GM21723 (cell line): ENCODE results near the gene OLFM2.

Experiments used
- ATAC-seq: cut with Tn5 transposase; IDR thresholded peaks from one replicate; pipeline ENCODE4 v1.9.1; 2021; ENCODE audit warnings: mild to moderate bottlenecking, moderate library complexity; ENCODE audit not compliant: unreplicated experiment

The OLFM2 gene

DNA sequence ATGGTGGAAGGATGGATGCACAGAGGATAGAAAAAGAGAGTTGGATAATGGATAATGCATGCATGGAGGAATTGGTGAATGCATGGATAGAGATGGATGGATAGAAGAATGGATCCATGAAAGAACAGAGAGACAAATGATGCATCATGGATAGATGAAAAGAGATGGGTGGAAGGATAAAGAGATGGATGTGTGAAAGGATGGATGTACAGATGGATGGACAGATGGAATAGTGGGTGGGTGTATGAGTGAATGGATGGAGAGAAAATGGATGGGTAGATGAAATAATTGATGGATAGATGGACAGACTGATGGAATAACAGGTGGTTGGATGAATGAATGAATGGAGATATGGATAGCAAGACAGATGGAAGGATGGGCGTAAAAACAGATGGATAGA, 25.7 kb downstream of the OLFM2 start:
- no peak for ATAC-seq

DNA sequence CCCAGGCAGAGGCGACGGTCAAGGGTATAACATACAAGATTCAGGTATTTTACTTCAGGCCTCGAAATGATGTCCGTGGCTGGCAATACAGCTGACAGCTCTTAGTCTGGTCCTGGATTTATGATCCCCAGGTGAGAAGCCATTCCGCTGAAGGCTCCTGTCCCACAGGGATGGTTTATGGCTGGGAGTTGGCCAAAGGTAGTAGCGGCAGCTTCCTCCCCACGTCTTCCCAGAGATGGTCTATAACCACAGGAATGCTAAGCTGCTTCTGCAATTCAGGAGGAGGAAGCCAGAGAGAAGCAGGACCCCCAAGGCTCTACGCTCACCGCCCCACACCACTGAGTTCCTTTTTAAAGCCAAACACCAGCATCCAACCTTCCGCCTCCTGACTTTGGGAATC, 27.1 kb downstream of the OLFM2 start:
- ATAC-seq = no peak

DNA sequence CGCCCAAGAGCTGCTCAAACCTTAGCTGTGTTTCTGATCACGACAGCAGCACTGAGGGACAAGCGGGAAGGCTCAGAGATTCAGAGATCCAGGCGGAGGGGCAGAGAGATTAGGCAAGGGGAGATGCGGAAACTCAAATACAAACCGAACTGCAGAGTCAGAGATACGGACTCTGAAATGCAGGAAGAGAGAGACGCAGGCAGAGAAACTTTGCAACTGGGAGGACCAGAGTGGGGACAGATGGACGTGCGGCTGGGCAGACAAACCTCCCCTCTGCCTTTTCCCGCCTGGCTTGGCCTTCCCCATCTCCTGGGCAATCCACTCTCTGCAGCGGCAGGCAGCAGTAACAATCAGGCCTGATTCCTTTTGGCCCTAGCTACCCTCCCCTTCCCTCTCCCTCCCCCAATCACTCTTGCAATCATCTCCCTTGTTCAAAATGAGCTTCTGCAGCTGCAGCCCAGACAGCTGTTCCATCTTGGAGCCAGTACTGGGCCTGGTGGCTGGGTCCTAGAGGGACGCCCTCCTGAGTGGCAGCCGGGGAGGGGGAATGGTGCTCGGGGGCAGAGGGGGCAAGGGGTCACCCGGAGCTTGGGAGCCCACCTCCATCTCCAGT, 29.7 kb downstream of the OLFM2 start:
- ATAC-seq = no peak

DNA sequence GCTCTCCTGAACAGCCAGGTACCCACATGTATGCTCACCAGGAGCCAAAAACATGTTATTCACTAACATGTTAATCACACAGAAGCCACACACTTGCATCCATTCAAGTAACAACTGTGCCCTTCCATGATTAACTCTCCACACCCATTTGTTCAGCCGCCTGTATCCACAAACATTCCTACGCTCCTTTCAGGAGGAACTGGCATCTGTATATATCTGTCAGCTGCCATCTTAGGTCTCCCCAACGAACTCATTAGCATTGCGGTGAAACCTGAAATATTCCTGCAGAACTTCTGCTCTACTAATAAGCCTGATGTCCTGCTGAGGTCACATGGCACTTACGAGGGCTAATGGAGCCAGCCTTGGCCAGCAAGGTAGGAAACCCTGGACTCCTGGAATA, 33.0 kb downstream of the OLFM2 start:
- no peak for ATAC-seq

DNA sequence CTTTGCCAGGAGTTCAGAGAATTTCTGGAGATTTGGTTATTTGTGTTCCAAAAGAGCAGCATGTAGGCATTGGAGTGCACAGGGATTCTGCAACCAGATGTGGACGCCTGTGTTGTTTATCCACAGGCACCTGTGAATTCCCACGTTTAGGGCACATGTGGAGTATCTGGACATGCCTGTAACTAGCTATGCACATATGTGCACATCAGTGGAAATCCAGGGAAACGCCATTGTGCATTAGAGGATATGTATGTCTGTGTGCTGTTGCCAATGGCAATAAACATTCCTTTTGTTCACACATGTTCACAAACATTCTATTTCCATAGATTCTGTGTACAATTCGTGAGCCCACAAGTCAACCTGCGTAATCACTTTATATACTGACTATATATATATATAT, 34.7 kb downstream of the OLFM2 start:
- no peak for ATAC-seq

DNA sequence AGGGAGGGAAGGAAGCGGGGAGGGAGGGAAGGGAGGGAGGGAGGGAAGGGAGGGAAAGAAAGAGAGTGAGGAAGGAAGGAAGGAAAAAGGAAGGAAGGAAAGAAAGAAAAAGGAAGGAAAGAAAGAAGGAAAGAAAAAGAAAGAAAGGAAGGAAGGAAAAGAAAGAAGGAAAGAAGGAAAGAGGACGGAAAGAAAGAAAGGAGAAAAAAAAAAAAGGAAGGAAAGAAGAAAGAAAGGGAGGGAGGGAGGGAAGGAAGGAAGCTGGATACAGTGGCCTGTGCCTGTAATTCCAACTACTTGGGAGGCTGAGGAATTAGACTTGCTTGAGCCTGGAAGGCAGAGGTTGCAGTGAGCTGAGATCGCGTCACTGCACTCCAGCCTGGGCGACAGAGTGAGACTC, 35.3 kb downstream of the OLFM2 start:
- no peak for ATAC-seq

DNA sequence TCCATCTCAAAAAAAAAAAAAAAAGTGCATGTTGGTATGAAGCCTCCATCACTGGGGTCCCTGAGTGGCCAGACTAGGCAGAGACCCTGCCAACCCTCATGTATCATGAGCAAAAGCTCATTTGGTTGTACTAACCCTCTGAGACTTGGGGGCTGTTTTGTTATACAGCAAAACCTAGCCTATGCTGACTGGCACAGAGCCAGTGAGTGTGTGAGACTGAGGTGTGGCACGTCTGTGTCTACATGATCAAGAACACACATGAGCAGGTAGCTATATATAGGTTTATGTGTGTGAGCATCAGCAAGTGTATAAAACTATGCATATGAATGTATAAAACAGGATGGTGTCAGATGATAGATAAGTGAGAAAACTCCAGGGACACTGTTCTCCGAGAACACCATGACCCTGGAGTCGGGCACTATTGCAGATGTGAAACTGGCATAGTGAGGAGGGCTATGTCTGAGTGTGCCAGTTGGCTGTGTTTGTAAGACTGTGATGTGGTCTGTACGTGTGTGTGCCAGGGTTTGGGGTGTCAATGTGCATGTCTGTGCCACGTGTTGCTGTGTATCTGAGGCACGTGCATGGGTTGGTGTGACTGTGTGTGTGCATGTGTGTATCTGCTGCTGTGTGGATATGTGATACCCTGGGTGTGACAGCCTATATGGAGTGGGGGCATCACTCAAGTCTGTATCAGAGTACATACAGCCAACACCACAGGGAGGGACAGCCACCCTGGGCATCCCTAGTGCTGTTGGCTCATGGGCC, 44.5 kb downstream of the OLFM2 start:
- ATAC-seq = no peak

DNA sequence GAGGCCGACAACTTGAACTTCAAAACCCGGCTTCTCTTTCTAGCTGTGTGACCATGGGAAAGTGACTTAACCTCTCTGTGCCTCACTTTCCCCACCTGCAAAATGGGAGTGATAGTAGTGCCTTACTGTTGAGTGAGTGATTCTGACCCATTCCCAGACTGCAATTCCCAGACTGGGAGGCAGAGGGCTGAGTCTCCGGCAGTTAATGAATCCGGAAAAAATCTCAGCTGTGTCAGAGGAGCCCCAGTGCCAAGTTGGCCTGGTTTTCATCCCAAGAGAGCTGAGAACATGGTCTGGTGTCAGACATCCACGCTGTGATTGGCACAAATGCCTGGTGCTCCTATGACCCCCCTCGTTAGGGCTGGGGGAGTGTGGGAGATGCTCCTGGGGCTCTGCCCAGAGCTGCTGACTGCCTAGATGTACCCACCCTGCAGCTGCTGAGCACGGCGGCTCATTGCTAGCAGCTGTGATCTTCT, 51.2 kb downstream of the OLFM2 start:
- no peak for ATAC-seq

DNA sequence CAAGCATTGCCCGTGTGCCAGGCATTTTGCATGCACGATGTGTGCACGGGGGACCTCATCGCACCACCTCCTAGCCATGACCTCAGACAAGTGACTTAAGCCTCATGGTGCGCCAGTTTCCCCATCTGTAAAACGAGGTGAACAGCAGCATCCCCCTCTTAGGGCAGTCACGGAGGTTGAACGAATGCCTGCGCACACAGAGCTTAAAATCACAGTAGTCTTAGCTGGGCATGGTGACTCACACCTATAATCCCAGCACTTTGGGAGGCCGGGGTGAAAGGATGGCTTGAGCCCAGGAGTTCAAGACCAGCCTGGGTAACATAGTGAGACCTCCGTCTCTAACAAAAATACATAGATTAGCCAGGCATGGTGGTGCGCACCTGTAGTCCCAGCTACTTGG, 52.6 kb downstream of the OLFM2 start:
- ATAC-seq = no peak

DNA sequence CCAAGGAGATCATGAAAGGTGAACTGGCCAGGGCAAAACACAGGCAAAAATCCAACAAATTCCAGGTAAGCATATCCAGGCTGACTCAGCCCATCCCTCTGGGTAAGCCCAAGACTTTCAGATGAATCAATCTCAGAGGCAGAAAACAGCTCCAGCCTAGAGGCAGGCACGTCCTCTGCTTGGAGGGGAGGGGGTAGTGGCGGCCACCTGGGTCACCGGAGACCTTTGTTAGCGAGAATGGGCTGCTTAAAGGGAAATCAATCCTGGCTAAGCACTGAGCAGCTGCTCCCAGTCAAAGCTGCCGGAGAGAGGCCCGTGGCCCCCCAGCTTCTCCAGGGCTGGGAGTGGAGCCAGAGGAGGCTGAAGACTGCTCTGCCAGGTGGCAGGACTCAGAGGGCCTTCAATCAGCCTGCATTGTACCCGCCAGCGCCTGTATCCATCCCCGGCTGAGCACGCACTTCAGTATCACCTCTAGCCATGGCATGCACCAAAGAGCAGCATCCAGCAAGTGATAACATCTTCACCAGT, 53.0 kb downstream of the OLFM2 start:
- ATAC-seq = no peak

DNA sequence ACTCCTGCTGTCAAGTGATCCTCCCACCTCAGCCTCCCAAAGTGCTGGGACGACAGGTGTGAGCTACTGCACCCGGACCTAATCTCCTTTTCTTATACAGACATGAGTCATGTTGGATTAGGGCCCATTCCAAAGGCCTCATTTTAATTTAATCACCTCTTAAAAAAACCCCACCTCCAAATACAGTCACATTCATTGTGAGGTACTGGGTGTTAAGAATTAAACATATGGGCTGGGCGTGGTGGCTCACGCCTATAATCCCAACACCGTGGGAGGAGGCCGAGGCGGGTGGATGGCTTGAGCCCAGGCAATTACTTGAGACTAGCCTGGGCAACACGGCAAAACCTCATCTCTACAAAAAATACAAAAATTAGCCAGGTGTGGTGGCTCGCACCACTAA, 54.6 kb downstream of the OLFM2 start:
- ATAC-seq = no peak

DNA sequence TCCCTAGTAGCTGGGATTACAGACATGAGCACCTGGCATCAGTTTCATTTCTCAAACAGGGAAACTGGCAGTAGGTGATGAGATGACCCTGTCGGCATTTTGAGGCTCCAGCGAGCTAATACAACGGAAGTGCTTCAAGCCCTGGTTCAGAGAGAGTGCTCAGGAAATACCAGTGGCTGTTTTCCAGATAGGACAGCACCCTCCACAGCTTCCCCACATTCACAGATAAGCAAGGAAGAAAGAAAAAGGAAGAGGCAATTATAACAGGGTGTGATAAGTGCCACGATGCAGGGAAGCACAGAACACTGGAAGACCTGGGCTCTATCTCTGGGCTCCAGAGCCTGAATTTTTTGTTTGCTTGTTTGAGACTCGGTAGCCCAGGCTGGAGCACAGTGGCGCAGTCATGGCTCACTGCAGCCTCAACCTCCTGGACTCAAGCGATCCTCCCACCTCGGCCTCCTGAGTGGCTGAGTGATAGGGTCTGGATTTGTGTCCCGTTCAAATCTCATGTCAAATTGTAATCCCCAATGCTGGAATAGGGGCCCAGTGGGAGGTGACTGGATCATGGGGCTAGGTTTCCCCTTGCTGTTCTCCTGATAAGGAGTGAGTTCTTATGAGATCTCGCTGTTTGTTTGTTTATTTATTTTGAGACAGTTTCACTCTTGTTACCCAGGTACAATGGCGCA, 57.7 kb downstream of the OLFM2 start:
- no peak for ATAC-seq

DNA sequence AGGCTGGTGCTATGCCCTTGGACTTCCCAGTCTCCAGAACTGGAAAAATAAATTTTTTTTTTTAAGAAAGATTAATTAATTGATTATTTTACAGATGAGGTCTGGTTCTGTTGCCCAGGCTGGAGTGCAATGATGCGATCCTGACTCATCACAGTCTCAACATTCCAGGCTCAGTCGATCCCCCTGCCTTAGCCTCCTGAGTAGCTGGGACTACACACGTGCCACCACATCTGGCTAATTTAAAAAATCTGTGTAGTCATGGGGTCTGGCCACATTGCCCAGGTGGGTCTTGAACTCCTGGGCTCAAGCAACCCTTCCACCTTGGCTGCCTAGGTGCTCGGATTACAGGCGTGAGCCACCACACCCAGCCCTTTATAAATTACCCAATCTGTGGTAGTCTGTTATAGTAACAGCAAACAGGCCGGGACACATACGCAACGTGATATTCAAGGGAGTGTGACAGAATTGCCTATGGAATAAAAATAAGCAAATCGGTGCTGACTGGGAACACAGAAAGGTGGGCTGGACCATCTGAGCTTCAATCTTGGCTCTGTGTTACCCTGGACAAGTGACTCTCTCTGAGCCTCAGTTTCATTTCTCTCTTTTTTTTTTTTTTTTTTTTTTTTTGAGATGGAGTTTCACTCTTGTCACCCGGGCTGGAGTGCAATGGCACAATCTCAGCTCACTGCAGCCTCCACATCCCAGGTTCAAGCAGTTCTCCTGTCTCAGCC, 58.4 kb downstream of the OLFM2 start:
- no peak for ATAC-seq

DNA sequence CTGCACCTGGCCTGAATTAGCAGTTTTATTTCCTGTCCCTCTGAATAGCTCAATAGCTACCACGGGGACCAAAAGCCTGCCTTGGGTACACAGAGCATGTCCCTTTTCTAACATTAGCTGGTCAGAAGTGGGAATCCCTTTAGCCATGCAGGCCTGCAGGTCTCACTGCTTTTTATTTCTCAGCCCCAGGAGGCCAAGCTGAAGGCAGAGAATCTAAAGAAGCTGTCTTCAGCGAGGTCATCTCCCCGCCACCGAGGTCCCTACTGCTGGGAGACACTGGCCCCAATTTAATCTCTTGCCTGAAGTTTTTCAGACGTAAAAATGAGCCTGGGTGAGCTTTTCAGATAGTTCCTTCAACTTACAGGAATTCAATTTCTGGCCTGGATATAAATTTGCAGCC, 60.5 kb downstream of the OLFM2 start:
- ATAC-seq = no peak

DNA sequence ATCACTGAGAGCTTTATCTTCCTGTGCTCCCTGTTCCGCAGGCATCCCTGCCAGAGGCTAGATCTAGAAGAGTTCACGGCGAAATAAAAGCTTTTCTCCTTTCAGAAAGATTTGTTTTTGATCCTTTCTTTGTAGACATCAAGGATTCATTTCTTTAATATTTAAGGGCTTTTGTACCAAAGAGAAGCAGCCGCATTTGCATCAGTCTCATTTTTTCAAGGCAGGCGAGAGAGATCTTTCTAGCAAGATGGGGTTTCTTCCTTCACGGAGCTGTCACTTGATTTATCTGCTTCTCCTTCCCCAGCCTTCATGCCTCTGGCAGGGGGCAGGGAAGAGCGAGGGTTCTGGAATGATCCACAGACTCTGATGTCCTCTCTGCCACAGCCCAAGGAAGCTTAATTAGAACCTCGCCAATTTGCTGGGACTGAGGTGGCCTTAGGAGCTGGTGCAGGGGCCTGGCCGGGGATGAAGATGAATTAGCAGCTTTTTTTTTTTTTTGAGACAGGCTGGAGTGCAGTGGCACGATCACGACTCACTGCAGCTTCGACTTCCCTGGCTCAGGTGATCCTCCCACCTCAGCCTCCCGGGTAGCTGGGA, 61.2 kb downstream of the OLFM2 start:
- ATAC-seq = no peak

DNA sequence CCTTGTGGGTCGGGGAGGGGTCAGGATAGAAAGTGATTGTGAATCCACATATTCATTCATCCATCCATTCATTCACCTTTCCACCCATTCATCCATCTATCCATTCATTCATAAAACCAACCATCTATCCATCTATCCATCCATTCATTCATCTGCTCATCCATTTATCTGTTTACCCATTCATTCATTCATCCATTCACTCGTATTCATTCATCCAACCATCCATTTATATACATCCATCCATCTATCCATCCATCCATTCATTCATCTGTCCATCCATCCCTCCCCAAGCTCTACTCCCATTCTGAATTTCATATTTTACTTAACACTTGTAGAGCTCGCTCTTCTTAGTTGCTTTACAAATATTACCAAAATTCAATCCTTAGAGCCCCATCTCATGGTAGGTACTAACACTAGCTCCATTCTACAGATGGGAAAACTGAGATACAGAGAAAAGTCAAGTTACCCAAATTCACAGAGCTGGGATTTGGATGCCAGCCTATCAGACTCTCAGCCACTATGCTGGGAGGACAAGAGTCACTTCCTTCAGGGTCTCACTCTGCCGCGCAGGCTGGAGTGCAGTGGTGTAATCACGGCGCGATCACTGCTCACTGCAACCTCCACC, 63.6 kb downstream of the OLFM2 start:
- ATAC-seq = no peak

DNA sequence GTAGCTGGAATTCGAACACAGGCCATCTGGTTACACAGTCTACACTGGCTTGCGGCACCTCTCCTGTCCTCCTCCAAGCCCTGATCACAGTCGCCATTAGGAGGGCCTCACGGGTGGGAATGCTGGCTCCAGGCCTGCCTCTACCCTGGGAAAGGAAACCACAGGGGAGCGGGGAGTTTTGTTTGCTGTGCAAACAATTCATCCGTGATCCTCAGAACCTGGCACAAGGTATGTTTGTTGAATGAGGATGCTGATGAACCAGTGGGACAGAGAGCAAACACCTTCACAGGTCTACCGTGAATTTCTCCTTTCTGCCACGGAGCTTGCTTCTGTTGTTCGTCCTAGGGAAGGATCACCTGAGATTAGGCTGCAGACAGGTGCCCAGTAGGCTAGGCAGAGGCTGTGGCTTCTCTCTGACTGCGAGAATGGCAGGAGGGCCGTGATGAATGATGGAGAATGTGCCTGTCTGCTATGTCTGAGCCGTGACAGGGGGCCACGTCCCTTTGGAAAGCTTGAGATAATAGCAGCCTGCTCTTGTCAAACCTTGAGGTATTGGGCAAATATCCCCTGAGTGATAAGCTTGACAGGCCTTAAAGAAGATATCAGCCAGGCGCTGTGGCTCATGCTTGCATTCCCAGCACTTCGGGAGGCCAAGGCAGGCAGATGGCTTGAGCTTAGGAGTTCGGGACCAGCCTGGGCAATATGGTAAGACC, 64.5 kb downstream of the OLFM2 start:
- ATAC-seq = no peak

DNA sequence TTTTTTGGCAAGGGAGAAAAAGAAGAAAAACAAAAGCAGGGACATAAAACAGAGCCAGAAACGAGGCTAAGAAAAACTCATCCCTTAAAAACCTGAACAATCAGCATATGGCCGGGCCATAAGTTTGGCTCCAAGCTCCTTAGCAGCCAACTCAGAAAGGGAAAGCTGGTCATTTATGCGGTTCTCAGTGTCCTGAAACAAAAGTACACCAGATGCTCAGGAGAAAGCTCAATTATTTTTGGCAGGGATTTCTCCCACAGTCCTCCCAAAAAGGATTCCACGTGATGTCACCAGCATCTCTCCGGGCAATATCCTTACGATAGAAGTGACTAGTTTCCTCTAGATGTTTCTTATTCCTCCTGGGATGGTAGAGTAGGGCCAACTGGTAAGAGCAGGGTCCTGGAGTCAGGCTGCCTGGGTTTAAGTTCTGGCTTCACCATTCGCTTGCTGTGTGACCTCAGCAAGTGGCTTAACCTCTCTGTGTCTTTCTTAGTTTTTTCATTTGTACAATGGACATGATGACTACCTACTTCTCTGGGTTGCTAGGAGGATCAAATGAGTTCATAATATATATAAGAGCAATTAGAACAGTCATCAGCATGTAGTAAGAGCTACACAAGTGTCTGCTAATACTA, 67.2 kb downstream of the OLFM2 start:
- no peak for ATAC-seq
